WERI-Rb-1 (cell line): Measurements from ENCODE around the gene COL15A1.
A peak's percentile ranks its signal among the peaks of the same experiment; 100 is the strongest.
"Not testable (repeated sequence)": the region's sequence is repeated elsewhere in the genome, so short reads cannot be mapped to it uniquely, and the experiment has no call there.

Source experiments
- DNase-seq: peaks from one replicate; pipeline ENCODE4 v3.0.0-alpha.2; 2020
- H3K27ac ChIP-seq: fragments of 250-450 bp; sonication (Bioruptor Pico); 2 replicates; pipeline ENCODE4 v1.5.1; 2020; ENCODE audit warnings: mild to moderate bottlenecking, moderate library complexity
- H3K27me3 ChIP-seq: fragments of 250-450 bp; sonication (Bioruptor Pico); 2 replicates; pipeline ENCODE4 v1.5.1; 2021; ENCODE audit warnings: mild to moderate bottlenecking, low read depth, moderate library complexity; ENCODE audit not compliant: insufficient read depth, severe bottlenecking
- H3K36me3 ChIP-seq: fragments of 250-450 bp; sonication (Bioruptor Pico); 2 replicates; pipeline ENCODE4 v1.5.1; 2020; ENCODE audit warnings: mild to moderate bottlenecking, moderate library complexity
- H3K4me3 ChIP-seq: 2 replicates; pipeline ENCODE4 v1.5.1; 2011; ENCODE audit warnings: low read depth, mild to moderate bottlenecking, control low read depth, low read length
- H3K9me3 ChIP-seq: fragments of 250-450 bp; sonication (Bioruptor Pico); 2 replicates; pipeline ENCODE4 v1.5.1; 2021; ENCODE audit warnings: mild to moderate bottlenecking, moderate library complexity; ENCODE audit not compliant: severe bottlenecking
- TF ChIP-seq, protein P1 (sequence below): IDR thresholded peaks from 2 replicates; pipeline ENCODE4 v1.5.1; 2011; ENCODE audit warnings: low read depth, mild to moderate bottlenecking, control low read depth, inconsistent platforms, low read length

The COL15A1 gene

DNA sequence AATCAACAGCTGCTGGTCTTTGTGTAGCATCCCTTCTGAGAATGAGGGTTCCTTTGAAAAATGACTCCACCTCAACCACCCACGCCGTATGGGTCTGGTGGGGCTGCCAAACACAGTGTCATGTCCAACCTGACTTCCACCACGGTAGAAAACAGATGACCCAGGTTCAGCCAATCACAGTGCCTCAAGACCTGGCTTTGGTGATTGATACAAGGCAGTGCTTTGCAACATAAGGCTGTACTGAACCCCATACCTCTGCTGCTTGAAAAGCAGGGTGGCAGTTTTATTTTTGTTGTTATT lies 149.7 kb downstream of the COL15A1 start:
- H3K27ac ChIP-seq: no peak overlapping the region
- TF ChIP-seq, protein P1, sequence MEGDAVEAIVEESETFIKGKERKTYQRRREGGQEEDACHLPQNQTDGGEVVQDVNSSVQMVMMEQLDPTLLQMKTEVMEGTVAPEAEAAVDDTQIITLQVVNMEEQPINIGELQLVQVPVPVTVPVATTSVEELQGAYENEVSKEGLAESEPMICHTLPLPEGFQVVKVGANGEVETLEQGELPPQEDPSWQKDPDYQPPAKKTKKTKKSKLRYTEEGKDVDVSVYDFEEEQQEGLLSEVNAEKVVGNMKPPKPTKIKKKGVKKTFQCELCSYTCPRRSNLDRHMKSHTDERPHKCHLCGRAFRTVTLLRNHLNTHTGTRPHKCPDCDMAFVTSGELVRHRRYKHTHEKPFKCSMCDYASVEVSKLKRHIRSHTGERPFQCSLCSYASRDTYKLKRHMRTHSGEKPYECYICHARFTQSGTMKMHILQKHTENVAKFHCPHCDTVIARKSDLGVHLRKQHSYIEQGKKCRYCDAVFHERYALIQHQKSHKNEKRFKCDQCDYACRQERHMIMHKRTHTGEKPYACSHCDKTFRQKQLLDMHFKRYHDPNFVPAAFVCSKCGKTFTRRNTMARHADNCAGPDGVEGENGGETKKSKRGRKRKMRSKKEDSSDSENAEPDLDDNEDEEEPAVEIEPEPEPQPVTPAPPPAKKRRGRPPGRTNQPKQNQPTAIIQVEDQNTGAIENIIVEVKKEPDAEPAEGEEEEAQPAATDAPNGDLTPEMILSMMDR: no peak
- no peaks in the 10 kb centered on the region for H3K36me3 ChIP-seq
- H3K4me3 ChIP-seq: no peak overlapping the region
- H3K9me3 ChIP-seq: peaks cover 6% of the 10 kb centered on the region
- no peaks in the 10 kb centered on the region for H3K27me3 ChIP-seq
- no peak for DNase-seq

DNA sequence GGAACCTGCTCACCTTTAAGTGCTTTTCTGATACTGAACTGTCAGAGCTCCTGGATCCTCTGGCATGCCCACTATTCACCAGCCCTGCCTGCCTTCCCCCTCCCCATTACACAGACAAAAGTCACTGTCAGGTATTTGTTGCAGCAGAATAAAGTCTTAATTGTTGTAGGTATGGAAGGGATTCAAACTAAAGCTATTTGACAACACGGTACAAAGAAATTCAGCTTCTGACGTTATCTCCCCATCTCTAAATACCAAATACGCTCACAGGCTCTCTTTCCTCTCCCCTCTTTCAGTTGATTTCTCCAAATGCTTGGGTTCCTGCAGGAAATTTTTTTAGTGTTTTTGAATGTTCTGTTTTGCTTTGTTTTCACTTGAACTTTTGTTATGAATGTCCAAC lies 151.9 kb downstream of the COL15A1 start:
- no peaks in the 10 kb centered on the region for H3K36me3 ChIP-seq
- no peak overlapping the region for H3K27ac ChIP-seq

DNA sequence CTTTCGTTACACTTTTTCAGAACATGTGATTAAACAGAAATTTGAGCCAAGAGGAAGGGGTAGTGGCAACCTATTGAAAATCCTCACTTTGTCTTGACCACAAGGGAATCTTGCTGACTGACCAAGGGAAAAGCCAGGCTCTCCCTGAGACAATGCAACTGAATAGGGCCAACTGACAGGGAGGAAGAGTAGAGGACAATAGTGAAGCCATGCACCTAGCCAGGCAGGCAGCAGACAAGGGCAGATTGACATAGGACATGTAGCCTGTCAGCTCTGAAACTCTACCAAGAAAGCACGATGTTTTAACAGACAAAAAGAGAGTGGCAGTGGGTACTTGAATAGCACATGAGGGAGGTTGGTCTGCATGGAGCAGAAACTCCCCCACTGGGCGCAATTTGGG lies 152.7 kb downstream of the COL15A1 start:
- H3K9me3 ChIP-seq: peaks cover 3% of the 10 kb centered on the region
- H3K36me3 ChIP-seq: no peaks in the 10 kb centered on the region
- no peak for DNase-seq
- H3K27me3 ChIP-seq: no peaks in the 10 kb centered on the region
- TF ChIP-seq, protein P1: no peak
- peak overlapping the region; percentile 25 for H3K27ac ChIP-seq
- no peak overlapping the region for H3K4me3 ChIP-seq

More for the DNA sequence above, 151.9 kb downstream of the COL15A1 start:
- peaks cover 3% of the 10 kb centered on the region for H3K9me3 ChIP-seq
- H3K4me3 ChIP-seq: no peak overlapping the region
- no peaks in the 10 kb centered on the region for H3K27me3 ChIP-seq
- TF ChIP-seq, protein P1: no peak
- DNase-seq: no peak

DNA sequence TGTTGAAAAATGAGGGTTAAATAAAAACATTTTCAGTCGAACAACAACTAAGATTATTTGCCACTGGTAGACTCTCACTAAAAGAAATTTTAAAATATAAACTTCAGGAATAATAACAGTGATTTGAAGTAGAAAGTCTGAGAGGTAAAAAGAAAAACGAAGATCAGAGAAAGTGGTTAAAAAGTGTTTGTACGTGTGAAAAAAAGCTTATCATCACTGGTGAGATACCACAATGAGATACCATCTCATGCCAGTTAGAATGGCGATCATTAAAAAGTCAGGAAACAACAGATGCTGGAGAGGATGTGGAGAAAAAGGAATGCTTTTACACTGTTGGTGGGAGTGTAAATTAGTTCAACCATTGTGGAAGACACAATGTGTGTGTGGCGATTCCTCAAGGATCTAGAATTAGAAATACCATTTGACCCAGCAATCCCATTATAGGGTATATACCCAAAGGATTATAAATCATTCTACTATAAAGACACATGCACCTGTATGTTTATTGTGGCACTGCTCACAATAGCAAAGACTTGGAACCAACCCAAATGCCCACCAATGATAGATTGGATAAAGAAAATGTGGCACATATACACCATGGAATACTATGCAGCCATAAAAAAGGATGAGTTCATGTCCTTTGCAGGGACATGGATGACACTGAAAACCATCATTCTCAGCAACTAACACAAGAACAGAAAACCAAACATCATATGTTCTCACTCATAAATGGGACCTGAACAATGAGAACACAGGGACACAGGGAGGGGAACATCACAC lies 156.3 kb downstream of the COL15A1 start:
- not testable (repeated sequence) for H3K9me3 ChIP-seq, DNase-seq, H3K4me3 ChIP-seq, H3K27me3 ChIP-seq, H3K36me3 ChIP-seq, H3K27ac ChIP-seq

DNA sequence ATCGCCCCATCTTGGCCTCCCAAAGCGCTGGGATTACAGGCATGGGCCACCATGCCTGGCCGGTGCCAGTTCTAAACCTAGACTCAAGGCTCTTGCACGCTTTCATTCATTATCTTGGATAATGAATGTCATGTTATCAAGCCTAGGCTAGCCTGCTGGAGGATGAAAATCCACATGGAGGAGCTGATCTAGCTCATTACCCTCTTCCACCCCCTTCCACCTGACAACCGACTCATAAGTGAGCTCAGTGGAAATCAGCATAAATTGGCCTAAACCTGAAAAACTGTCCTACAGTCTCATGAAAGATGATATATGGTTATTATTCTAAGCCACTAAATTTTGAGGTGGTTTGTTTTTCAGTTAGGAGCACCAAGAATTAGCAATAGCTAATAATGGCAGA lies 157.6 kb downstream of the COL15A1 start:
- TF ChIP-seq, protein P1: no peak
- H3K27me3 ChIP-seq: no peaks in the 10 kb centered on the region
- peaks cover 3% of the 10 kb centered on the region for H3K9me3 ChIP-seq
- H3K4me3 ChIP-seq: no peak overlapping the region
- H3K36me3 ChIP-seq: no peaks in the 10 kb centered on the region; the same call in 1 of the 2 replicates
- no peak overlapping the region for H3K27ac ChIP-seq
- DNase-seq: no peak

DNA sequence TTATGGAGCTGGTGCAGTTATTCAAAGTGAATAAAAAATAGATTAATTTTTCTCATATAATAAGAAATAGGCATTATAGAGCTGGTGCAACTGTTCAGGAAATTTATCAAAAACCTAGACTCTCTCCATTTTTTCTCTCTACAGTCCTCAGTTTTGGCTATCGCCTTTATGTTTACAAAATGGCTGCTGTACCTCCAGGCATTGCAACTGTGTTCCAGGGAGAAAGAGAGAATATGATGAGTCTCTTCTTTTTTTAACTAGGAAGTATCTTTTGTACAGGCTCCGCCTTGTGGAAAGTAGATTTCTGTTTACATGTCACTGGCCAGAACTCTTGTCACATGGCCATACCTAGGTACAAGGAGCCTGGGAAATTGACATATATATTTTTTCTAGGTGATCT lies 158.1 kb downstream of the COL15A1 start:
- Histone ChIP-seq H3K36me3 (no peaks in the 10 kb centered on the region; the same call in 1 of the 2 replicates), H3K27me3 (no peaks in the 10 kb centered on the region), H3K4me3 (no peak overlapping the region), H3K27ac (no peak overlapping the region), H3K9me3 (peaks cover 3% of the 10 kb centered on the region)
- TF ChIP-seq, protein P1: no peak
- no peak for DNase-seq
